Vagina (tissue), 2 donors: ENCODE measurements around the gene SERPINA3. TPM values are rescaled to one million over a fixed set of nuclear protein-coding genes. Genes with fewer than 3 reads are reported as not detected.
A peak's percentile ranks its signal among the peaks of the same experiment; 100 is the strongest.

Experiments used
- DNase-seq, 2 donors: peaks; one replicate each; pipeline ENCODE4 v3.0.0-alpha.2; 2017; ENCODE audit errors: extremely low spot score in 2 of 2
- H3K27ac ChIP-seq: fragments of 200-600 bp; sonication (generic); one replicate; pipeline ENCODE4 v1.5.1; 2019
- H3K27me3 ChIP-seq: fragments of 200-600 bp; sonication (generic); one replicate; pipeline ENCODE4 v1.5.1; 2019
- H3K36me3 ChIP-seq, 2 donors: fragments of 200-600 bp; sonication (generic); one replicate each; pipeline ENCODE4 v1.5.1; 2017 to 2019
- H3K4me1 ChIP-seq: fragments of 200-600 bp; sonication (generic); one replicate; pipeline ENCODE4 v1.5.1; 2019
- H3K4me3 ChIP-seq, 2 donors: fragments of 200-600 bp; sonication (generic); 1 replicate in 1 of 2; 2 replicates in 1 of 2; pipeline ENCODE4 v1.5.1; 2016 to 2019
- H3K9me3 ChIP-seq: fragments of 200-600 bp; sonication (generic); one replicate; pipeline ENCODE4 v1.5.1; 2019
- POLR2A ChIP-seq, 2 donors: fragments of 450-650 bp; IDR thresholded peaks; one replicate each; pipeline ENCODE4 v1.6.1; 2017; ENCODE audit warnings: antibody characterized with exemption in 2 of 2, mild to moderate bottlenecking in 2 of 2, moderate library complexity in 2 of 2
- POLR2AphosphoS5 ChIP-seq, 2 donors: sonication (generic); formaldehyde crosslinking; IDR thresholded peaks; one replicate each; pipeline ENCODE4 v1.9.0; 2017; ENCODE audit warnings: antibody characterized with exemption in 2 of 2, mild to moderate bottlenecking in 2 of 2, low read depth in 1 of 2; ENCODE audit not compliant: insufficient read depth in 1 of 2
- intact Hi-C: fragments of 100-400 bp; cut with DNase I; formaldehyde crosslinking; loops from one replicate; pipeline ENCODE4 v1.15.1; 2023
- total RNA-seq: library from RNA; depleted of rRNA; stranded (reverse); fragments of >200 nt; gene quantifications from one replicate; pipeline ENCODE4 v1.2.3, GENCODE V29; 2016
- TF ChIP-seq, protein P1 (sequence below), 3 experiments: fragments of 450-650 bp in 2 of 3; fragments of 200-600 bp in 1 of 3; sonication (generic) in 1 of 3; IDR thresholded peaks; one replicate each; pipeline ENCODE4 v1.5.1; 2017 to 2019; ENCODE audit warnings: antibody characterized with exemption in 3 of 3, mild to moderate bottlenecking in 2 of 3, moderate library complexity in 2 of 3

The SERPINA3 gene
- total RNA-seq, 1 donor from 2014 or later: 328 TPM

DNA sequence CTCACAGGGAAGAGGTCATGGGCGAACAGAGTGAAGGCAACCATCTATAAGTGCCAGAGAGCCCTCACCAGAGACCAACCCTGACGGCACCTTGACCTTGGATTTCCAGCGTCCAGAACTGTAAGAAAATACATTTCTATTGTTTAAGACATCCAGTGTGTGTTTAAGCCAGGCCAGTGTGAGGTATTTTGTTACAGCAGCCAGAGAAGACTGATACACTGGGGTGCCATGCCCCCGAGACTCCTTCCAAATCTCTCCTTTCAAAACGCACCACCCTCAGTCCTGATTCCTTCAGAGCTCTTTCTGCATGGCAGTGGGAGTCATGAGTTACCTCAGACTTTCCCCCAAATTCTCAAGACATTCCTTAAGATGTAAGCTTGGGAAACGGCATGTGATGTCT is 33.5 kb upstream of the SERPINA3 start:
- intact Hi-C loops: no loop called here
- H3K4me3 ChIP-seq: no peak overlapping the region
- no peaks in the 10 kb centered on the region for H3K9me3 ChIP-seq
- no peaks in the 10 kb centered on the region for H3K36me3 ChIP-seq
- H3K4me1 ChIP-seq: peaks cover 14% of the 10 kb centered on the region
- no peak for DNase-seq
- TF ChIP-seq, protein P1, sequence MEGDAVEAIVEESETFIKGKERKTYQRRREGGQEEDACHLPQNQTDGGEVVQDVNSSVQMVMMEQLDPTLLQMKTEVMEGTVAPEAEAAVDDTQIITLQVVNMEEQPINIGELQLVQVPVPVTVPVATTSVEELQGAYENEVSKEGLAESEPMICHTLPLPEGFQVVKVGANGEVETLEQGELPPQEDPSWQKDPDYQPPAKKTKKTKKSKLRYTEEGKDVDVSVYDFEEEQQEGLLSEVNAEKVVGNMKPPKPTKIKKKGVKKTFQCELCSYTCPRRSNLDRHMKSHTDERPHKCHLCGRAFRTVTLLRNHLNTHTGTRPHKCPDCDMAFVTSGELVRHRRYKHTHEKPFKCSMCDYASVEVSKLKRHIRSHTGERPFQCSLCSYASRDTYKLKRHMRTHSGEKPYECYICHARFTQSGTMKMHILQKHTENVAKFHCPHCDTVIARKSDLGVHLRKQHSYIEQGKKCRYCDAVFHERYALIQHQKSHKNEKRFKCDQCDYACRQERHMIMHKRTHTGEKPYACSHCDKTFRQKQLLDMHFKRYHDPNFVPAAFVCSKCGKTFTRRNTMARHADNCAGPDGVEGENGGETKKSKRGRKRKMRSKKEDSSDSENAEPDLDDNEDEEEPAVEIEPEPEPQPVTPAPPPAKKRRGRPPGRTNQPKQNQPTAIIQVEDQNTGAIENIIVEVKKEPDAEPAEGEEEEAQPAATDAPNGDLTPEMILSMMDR (IDR thresholded peaks at IDR 0.05): no peak
- TF ChIP-seq POLR2A (IDR thresholded peaks at IDR 0.05): no peak
- TF ChIP-seq POLR2AphosphoS5 (IDR thresholded peaks at IDR 0.05; ENCODE audit: insufficient read depth in 1 of 2, low read depth in 1 of 2): no peak
- no peaks in the 10 kb centered on the region for H3K27me3 ChIP-seq
- no peak overlapping the region for H3K27ac ChIP-seq

DNA sequence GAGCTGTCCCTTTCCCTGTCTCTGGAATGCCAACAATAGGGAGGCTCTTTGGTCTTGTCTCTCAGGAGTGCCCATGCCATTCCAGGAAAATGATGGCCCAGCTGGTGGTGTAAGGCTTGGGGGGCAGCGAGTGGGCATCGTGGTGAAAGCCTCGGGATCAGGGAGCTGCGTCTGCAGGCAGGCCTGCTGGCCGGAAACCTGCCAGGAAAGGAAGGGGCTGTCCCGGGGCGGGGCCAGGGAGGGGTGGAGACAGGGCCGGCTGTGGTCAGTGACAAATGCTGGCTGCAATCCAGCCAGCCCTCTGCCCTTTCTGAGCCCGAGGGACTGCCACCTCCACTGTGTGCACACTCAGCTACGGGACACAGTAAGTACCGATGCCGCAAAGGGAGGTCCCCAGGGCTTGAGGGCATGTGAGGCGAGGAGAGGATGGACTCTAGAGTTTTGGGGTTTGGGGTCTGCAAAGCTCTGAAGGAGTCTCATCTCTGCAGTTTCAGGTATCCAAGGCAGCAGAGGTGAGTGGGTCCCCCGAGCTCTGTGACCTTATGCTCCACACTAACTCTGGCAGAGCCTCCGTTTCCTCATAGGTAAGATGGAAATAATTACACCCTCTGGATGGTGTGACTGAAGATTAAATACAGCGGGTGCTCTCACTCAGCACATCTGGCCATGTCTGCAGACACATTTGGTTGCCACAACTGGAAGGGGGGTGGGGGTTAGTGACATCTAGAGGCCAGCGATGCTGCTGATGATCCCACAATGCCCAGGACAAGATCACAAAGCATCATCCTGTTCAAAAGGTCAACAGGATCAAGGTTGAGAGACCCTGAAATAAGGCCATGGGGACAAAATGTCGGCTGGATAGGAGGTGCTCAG is 30.8 kb upstream of the SERPINA3 start, which contains the start of gene SERPINA5:
Gene SERPINA5, plus strand, starts transcription at position 300 of the 873 bp plus-strand sequence. CDS start 5,937 bp downstream, outside the sequence.
- no peaks in the 10 kb centered on the region for H3K27me3 ChIP-seq
- H3K36me3 ChIP-seq: no peaks in the 10 kb centered on the region
- TF ChIP-seq, protein P1 (IDR thresholded peaks at IDR 0.05): no peak
- TF ChIP-seq POLR2A (IDR thresholded peaks at IDR 0.05) (no peak), POLR2AphosphoS5 (IDR thresholded peaks at IDR 0.05; ENCODE audit: insufficient read depth in 1 of 2, low read depth in 1 of 2) (no peak)
- intact Hi-C loops: no loop called here
- no peak for DNase-seq
- no peak within 1 kb of the TSS for H3K4me3 ChIP-seq
- peak within 1 kb of the TSS; percentile 17 for H3K27ac ChIP-seq
- H3K4me1 ChIP-seq: peaks cover 14% of the 10 kb centered on the region
- no peaks in the 10 kb centered on the region for H3K9me3 ChIP-seq

DNA sequence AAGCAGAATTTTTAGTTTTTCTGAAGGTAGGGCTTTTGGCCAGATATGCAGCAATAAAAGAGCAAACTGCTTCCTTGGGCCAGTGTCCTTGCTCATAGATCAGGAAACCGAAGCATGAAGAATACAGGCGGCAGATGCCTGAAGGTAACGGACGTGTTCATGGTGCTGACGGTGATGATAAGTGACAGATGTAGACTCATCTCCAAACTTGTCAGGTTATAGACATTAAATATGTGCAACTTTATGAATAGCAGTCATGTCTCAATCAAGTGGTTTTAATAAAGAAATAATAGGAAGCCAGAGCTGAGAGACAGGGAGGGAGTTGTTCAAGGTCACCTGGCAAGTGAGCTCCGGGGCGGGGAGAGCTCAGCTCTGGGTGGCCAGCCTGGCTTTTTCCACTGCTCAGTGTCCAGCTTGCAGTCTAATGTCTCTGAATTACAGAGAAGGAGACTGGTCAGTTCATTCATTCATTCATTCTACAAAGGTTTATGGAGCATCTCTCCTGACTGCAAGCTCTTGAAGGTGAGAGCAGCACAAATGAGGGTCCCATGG is 29.9 kb upstream of the SERPINA3 start:
- Histone ChIP-seq H3K27ac (peak overlapping the region; percentile 17), H3K27me3 (no peaks in the 10 kb centered on the region), H3K36me3 (no peaks in the 10 kb centered on the region), H3K9me3 (no peaks in the 10 kb centered on the region), H3K4me1 (peaks cover 14% of the 10 kb centered on the region), H3K4me3 (no peak overlapping the region)
- no peak for DNase-seq
- intact Hi-C loops: no loop called here
- no peak for TF ChIP-seq POLR2A (IDR thresholded peaks at IDR 0.05)
- TF ChIP-seq POLR2AphosphoS5 (IDR thresholded peaks at IDR 0.05; ENCODE audit: insufficient read depth in 1 of 2, low read depth in 1 of 2): no peak
- TF ChIP-seq, protein P1 (IDR thresholded peaks at IDR 0.05): no peak

DNA sequence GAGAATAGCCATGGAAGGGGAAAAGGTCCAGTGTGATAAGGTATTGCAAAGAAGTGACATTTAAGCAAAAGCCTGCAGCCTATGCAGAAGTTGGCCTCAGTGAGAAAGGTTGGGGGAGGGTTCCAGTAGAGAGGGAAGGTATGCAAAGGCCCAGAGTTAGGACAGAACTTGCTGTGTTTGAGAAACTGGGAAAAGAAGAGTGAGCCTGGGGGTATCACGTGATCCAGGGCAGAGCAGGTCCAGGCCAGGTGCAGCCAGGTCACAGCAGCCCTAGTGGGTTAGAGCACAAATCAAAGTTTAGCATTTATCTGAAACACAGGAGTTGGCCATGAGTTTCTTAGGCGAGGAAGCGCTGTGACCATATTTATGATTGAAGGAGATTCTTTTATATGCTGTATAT is 29.3 kb upstream of the SERPINA3 start:
- H3K4me3 ChIP-seq: no peak overlapping the region
- intact Hi-C loops: no loop called here
- no peak for DNase-seq
- no peaks in the 10 kb centered on the region for H3K27me3 ChIP-seq
- no peak overlapping the region for H3K27ac ChIP-seq
- TF ChIP-seq POLR2AphosphoS5 (IDR thresholded peaks at IDR 0.05; ENCODE audit: insufficient read depth in 1 of 2, low read depth in 1 of 2) (no peak), POLR2A (IDR thresholded peaks at IDR 0.05) (no peak)
- TF ChIP-seq, protein P1 (IDR thresholded peaks at IDR 0.05): no peak
- H3K9me3 ChIP-seq: no peaks in the 10 kb centered on the region
- peaks cover 14% of the 10 kb centered on the region for H3K4me1 ChIP-seq
- no peaks in the 10 kb centered on the region for H3K36me3 ChIP-seq

DNA sequence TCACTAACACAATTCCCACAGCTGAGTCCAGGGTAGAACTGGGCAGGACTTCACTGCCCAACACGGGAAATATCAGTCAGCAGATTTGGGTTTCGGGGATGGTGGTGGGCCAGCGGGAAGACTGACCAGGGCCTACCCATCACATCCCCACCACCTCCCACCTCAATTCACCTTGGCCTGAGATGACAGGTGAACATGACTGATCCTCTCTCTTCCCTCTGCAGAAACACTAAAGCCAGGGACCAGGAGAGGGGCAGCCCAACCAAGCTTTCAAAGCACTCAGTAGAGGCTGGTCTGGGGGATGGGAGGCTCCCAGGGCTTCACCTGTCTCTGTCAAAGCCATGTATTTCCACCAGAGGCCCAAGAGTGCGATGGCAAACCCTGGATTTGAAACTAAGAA is 28.6 kb upstream of the SERPINA3 start:
- TF ChIP-seq POLR2A (IDR thresholded peaks at IDR 0.05) (no peak), POLR2AphosphoS5 (IDR thresholded peaks at IDR 0.05; ENCODE audit: insufficient read depth in 1 of 2, low read depth in 1 of 2) (no peak)
- TF ChIP-seq, protein P1 (IDR thresholded peaks at IDR 0.05): no peak
- no peak overlapping the region for H3K27ac ChIP-seq
- H3K36me3 ChIP-seq: no peaks in the 10 kb centered on the region
- H3K4me3 ChIP-seq: no peak overlapping the region
- intact Hi-C loops: no loop called here
- H3K27me3 ChIP-seq: no peaks in the 10 kb centered on the region
- no peaks in the 10 kb centered on the region for H3K9me3 ChIP-seq
- peaks cover 14% of the 10 kb centered on the region for H3K4me1 ChIP-seq
- no peak for DNase-seq
